Measurements from ENCODE around the gene SCPEP1.

- no peak for TF ChIP-seq POLR2A (IDR thresholded peaks at IDR 0.05)
- no peak for TF ChIP-seq CTCF (IDR thresholded peaks at IDR 0.05)
Measured at GRCh38 chr17:56933151-56933745, 44.7 kb upstream of the SCPEP1 start.
